Liver (tissue), 9 donors: ENCODE data around the gene SYCE3. TPM values are rescaled to one million over a fixed set of nuclear protein-coding genes. Genes with fewer than 3 reads are reported as not detected.
A peak's percentile ranks its signal among the peaks of the same experiment; 100 is the strongest.

Experiments used
- DNase-seq: peaks from one replicate; pipeline ENCODE4 v3.0.0-alpha.2; 2017; ENCODE audit warnings: low spot score
- H3K27ac ChIP-seq, 2 donors: one replicate each; pipeline ENCODE4 v1.7.0; 2013; ENCODE audit warnings: inconsistent platforms in 2 of 2, low read length in 2 of 2, control low read depth in 1 of 2, low read depth in 1 of 2, mild to moderate bottlenecking in 1 of 2
- H3K27me3 ChIP-seq, 4 donors: one replicate each; pipeline versions ENCODE4 v1.6.1 to v1.7.0; 2013; ENCODE audit warnings: low read length in 3 of 4, inconsistent platforms in 1 of 4, mild to moderate bottlenecking in 1 of 4, moderate library complexity in 1 of 4; ENCODE audit not compliant: control insufficient read depth in 4 of 4, insufficient read depth in 4 of 4
- H3K36me3 ChIP-seq, 4 donors: one replicate each; pipeline versions ENCODE4 v1.6.1 to v1.7.0; 2013; ENCODE audit warnings: low read length in 3 of 4, mild to moderate bottlenecking in 3 of 4, low read depth in 1 of 4, moderate library complexity in 1 of 4; ENCODE audit not compliant: control insufficient read depth in 4 of 4, insufficient read depth in 3 of 4
- H3K4me1 ChIP-seq, 4 donors: one replicate each; pipeline versions ENCODE4 v1.6.1 to v1.7.0; 2013; ENCODE audit warnings: low read length in 3 of 4, mild to moderate bottlenecking in 3 of 4, moderate library complexity in 1 of 4; ENCODE audit not compliant: control insufficient read depth in 4 of 4, insufficient read depth in 4 of 4
- H3K4me3 ChIP-seq, 3 donors: one replicate each; pipeline versions ENCODE4 v1.6.1 to v1.7.0; 2013; ENCODE audit warnings: low read length in 3 of 3, control low read depth in 1 of 3, low read depth in 1 of 3, mild to moderate bottlenecking in 1 of 3
- H3K9ac ChIP-seq, 2 donors: one replicate each; pipeline ENCODE4 v1.7.0; 2013; ENCODE audit warnings: low read length in 2 of 2, mild to moderate bottlenecking in 2 of 2, moderate library complexity in 2 of 2, control low read depth in 1 of 2, low read depth in 1 of 2
- H3K9me3 ChIP-seq, 4 donors: one replicate each; pipeline versions ENCODE4 v1.6.1 to v1.7.0; 2013; ENCODE audit warnings: low read length in 3 of 4; ENCODE audit not compliant: control insufficient read depth in 4 of 4
- EGR1 ChIP-seq, 2 donors: IDR thresholded peaks; 2 replicates each; pipeline ENCODE4 v1.6.1; 2016 to 2018; ENCODE audit warnings: antibody characterized with exemption in 2 of 2, low read depth in 2 of 2
- FOXA1 ChIP-seq: IDR thresholded peaks from 2 replicates; pipeline ENCODE4 v1.6.1; 2016; ENCODE audit warnings: antibody characterized with exemption
- FOXA2 ChIP-seq: IDR thresholded peaks from 2 replicates; pipeline ENCODE4 v1.6.1; 2016; ENCODE audit warnings: antibody characterized with exemption
- GABPA ChIP-seq, 2 donors: IDR thresholded peaks in 1 of 2; conservative IDR thresholded peaks in 1 of 2; 2 replicates each; pipeline ENCODE4 v1.6.1; 2016; ENCODE audit warnings: antibody characterized with exemption in 2 of 2, mild to moderate bottlenecking in 1 of 2, moderate library complexity in 1 of 2
- HNF4A ChIP-seq, 2 donors: conservative IDR thresholded peaks; 2 replicates each; pipeline ENCODE4 v1.6.1; 2016; ENCODE audit warnings: antibody characterized with exemption in 2 of 2, mild to moderate bottlenecking in 2 of 2
- HNF4G ChIP-seq: IDR thresholded peaks from 2 replicates; pipeline ENCODE4 v1.6.1; 2016; ENCODE audit warnings: antibody characterized with exemption
- JUND ChIP-seq, 2 donors: IDR thresholded peaks; 2 replicates each; pipeline ENCODE4 v1.6.1; 2016; ENCODE audit warnings: antibody characterized with exemption in 2 of 2
- NR2F2 ChIP-seq: IDR thresholded peaks from 2 replicates; pipeline ENCODE4 v1.6.1; 2016; ENCODE audit warnings: antibody characterized with exemption
- RAD21 ChIP-seq, 2 donors: IDR thresholded peaks; 2 replicates each; pipeline ENCODE4 v1.6.1; 2016; ENCODE audit warnings: antibody characterized with exemption in 2 of 2, mild to moderate bottlenecking in 2 of 2
- REST ChIP-seq: IDR thresholded peaks from 2 replicates; pipeline ENCODE4 v1.6.1; 2016; ENCODE audit warnings: antibody characterized with exemption, mild to moderate bottlenecking
- RXRA ChIP-seq, 2 donors: IDR thresholded peaks; 2 replicates each; pipeline ENCODE4 v1.6.1; 2017 to 2018; ENCODE audit warnings: antibody characterized with exemption in 2 of 2, mild to moderate bottlenecking in 1 of 2
- SP1 ChIP-seq: IDR thresholded peaks from 2 replicates; pipeline ENCODE4 v1.6.1; 2018; ENCODE audit warnings: antibody characterized with exemption, mild to moderate bottlenecking
- TAF1 ChIP-seq: conservative IDR thresholded peaks from 2 replicates; pipeline ENCODE4 v1.6.1; 2016; ENCODE audit warnings: antibody characterized with exemption, mild to moderate bottlenecking
- ZBTB33 ChIP-seq: IDR thresholded peaks from 2 replicates; pipeline ENCODE4 v1.6.1; 2016; ENCODE audit warnings: antibody characterized with exemption
- WGBS: extraction: QIAGEN DNeasy Blood & Tissue Kit; methylation state at CpG from one replicate; pipeline ENCODE4 v1.1.7; 2013; 5-methylcytosine and 5-hydroxymethylcytosine counted together
- polyA plus RNA-seq, 2 donors: library from polyadenylated mRNA; stranded (reverse) in 1 of 2; unstranded in 1 of 2; fragments of 200-250 nt in 1 of 2; fragments of >200 nt in 1 of 2; fragmentation: Nextera tagmentation in 1 of 2; extraction: Ambion mirVana in 1 of 2; gene quantifications; one replicate each; pipeline versions ENCODE4 v1.2.1 to v1.2.3, GENCODE V29; 2013 to 2015
- total RNA-seq, 2 donors: library from RNA; depleted of rRNA; stranded (reverse); fragments of >200 nt; gene quantifications; one replicate each; pipeline ENCODE4 v1.2.3, GENCODE V29; 2014
- TF ChIP-seq, protein P1 (sequence below): IDR thresholded peaks from 2 replicates; pipeline ENCODE4 v1.6.1; 2016; ENCODE audit warnings: antibody characterized with exemption
- TF ChIP-seq, protein P2 (sequence below): fragments of 150-350 bp; IDR thresholded peaks from 2 replicates; pipeline ENCODE4 v1.5.1; 2017; ENCODE audit warnings: improper control_type of control experiment, low read depth, low read length; ENCODE audit not compliant: missing input control
- donor health status: healthy.
- donor health status: healthy.
- donor health status: healthy.
- donor health status: healthy.
- donor health status: healthy.

Gene SYCE3
- total and polyA plus RNA-seq, 4 donors = 0.45 to 2.2 TPM; not detected in 2

DNA sequence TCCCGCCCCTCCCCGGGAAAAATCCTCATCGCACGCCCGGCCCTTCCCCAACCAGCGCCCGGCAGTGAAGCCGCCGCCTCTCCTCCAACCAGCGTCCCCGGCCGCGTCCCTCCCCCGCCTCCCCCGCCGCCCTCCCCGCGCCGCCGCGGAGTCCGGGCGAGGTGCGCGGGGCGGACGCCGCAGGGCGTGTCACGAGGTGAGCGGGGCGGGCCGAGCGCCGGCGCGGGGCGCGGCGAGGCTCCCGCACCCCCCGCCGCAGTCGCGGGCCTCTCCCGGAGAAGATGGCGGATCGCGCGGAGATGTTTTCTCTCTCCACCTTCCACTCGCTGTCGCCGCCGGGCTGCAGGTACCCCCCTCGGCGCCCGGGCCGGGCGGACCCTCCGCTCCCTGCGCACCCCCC, 37.8 kb upstream of the SYCE3 start, which contains the start of gene MAPK8IP2:
MAPK8IP2 (plus strand) TSS at position 256 of the 400 bp plus-strand sequence; CDS start at position 282, 26 bp downstream.
- H3K36me3 ChIP-seq = no peaks in the 10 kb centered on the region
- under 1% methylated on average over 61 of the region's 61 CpGs for WGBS
- H3K27ac ChIP-seq = no peak within 1 kb of the TSS
- H3K27me3 ChIP-seq = peaks cover 0 to 10% (median 2%) of the 10 kb centered on the region in 4 donors
- peak within 1 kb of the TSS in 1 of 3 donors; percentile 61 for H3K4me3 ChIP-seq
- TF ChIP-seq JUND (IDR thresholded peaks at IDR 0.05) = no peak
- H3K4me1 ChIP-seq = peaks cover 0 to 7% (median 4%) of the 10 kb centered on the region in 4 donors
- DNase-seq = no peak
- no peaks in the 10 kb centered on the region for H3K9me3 ChIP-seq
- no peak within 1 kb of the TSS for H3K9ac ChIP-seq

GRCh38 chr22:50599816-50600455, 37.2 kb upstream of the SYCE3 start:
- peak overlapping the region in 1 of 3 donors; percentile 61 for H3K4me3 ChIP-seq
- H3K9ac ChIP-seq = no peak overlapping the region
- peaks cover 0 to 10% (median 2%) of the 10 kb centered on the region in 4 donors for H3K27me3 ChIP-seq
- no peak overlapping the region for H3K27ac ChIP-seq
- WGBS = 15% methylated on average over 52 of the region's 52 CpGs
- no peaks in the 10 kb centered on the region for H3K9me3 ChIP-seq
- TF ChIP-seq HNF4A (conservative IDR thresholded peaks at IDR 0.05) (no peak), REST (peak; percentile 99), EGR1 (IDR thresholded peaks at IDR 0.05; ENCODE audit: low read depth in 2 of 2) (no peak)
- peak; percentile 72 for DNase-seq
- H3K4me1 ChIP-seq = peaks cover 0 to 7% (median 4%) of the 10 kb centered on the region in 4 donors
- H3K36me3 ChIP-seq = no peaks in the 10 kb centered on the region

DNA sequence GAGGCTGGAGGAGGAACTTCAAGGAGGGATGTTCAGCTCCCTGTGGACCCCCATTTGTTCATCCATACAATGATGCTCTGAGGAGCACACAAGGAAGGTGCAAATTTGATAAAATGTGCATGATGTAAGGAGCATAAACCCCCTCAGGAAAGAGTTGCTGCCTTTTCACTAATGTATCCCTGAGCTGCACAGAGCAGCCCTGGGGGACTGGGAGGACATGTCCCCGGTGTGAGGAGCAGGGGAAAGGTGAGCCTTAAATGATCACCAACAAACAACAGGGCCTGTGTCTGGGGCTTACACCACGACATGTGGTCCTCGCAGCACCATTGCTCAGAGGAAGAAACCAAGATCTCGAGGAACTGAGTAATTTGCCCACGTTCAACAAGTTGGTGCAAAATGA, 34.4 kb upstream of the SYCE3 start:
- Histone ChIP-seq H3K36me3 (no peaks in the 10 kb centered on the region), H3K9me3 (no peaks in the 10 kb centered on the region), H3K27me3 (peaks cover 0 to 3% (median 0%) of the 10 kb centered on the region in 4 donors), H3K4me1 (peaks cover 0 to 7% (median 4%) of the 10 kb centered on the region in 4 donors), H3K4me3 (no peak overlapping the region), H3K9ac (no peak overlapping the region), H3K27ac (no peak overlapping the region)
- no peak for DNase-seq
- 94% methylated on average over 5 of the region's 5 CpGs for WGBS
- no peak for TF ChIP-seq FOXA2
- TF ChIP-seq, protein P1, sequence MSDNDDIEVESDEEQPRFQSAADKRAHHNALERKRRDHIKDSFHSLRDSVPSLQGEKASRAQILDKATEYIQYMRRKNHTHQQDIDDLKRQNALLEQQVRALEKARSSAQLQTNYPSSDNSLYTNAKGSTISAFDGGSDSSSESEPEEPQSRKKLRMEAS = no peak
- TF ChIP-seq REST = no peak
- TF ChIP-seq JUND (IDR thresholded peaks at IDR 0.05) = no peak
- TF ChIP-seq TAF1 = no peak
- no peak for TF ChIP-seq HNF4G
- no peak for TF ChIP-seq ZBTB33
- no peak for TF ChIP-seq SP1
- no peak for TF ChIP-seq FOXA1
- TF ChIP-seq GABPA (IDR thresholded peaks at IDR 0.05 in 1 of 2, conservative IDR thresholded peaks at IDR 0.05 in 1 of 2) = no peak
- no peak for TF ChIP-seq RAD21 (IDR thresholded peaks at IDR 0.05)
- TF ChIP-seq, protein P2, sequence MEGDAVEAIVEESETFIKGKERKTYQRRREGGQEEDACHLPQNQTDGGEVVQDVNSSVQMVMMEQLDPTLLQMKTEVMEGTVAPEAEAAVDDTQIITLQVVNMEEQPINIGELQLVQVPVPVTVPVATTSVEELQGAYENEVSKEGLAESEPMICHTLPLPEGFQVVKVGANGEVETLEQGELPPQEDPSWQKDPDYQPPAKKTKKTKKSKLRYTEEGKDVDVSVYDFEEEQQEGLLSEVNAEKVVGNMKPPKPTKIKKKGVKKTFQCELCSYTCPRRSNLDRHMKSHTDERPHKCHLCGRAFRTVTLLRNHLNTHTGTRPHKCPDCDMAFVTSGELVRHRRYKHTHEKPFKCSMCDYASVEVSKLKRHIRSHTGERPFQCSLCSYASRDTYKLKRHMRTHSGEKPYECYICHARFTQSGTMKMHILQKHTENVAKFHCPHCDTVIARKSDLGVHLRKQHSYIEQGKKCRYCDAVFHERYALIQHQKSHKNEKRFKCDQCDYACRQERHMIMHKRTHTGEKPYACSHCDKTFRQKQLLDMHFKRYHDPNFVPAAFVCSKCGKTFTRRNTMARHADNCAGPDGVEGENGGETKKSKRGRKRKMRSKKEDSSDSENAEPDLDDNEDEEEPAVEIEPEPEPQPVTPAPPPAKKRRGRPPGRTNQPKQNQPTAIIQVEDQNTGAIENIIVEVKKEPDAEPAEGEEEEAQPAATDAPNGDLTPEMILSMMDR = no peak
- no peak for TF ChIP-seq NR2F2
- no peak for TF ChIP-seq RXRA (IDR thresholded peaks at IDR 0.05)
- no peak for TF ChIP-seq HNF4A (conservative IDR thresholded peaks at IDR 0.05)
